DND-41 (cell line): ENCODE measurements around the gene STARD3.

Experiments used
- ATAC-seq: fragments of 200-7000 bp; cut with Tn5 transposase; 3 replicates; pipeline ENCODE4 v1.9.1; 2021; ENCODE audit warnings: low read depth; ENCODE audit not compliant: insufficient read depth
- DNase-seq: peaks from one replicate; pipeline ENCODE4 v3.0.0-alpha.2; 2020
- H2AFZ ChIP-seq: 2 replicates; pipeline ENCODE4 v1.6.0; 2012; ENCODE audit warnings: low read depth, low read length
- H3K27ac ChIP-seq: 2 replicates; pipeline ENCODE4 v1.5.1; 2012; ENCODE audit warnings: low read length, inconsistent platforms
- H3K27me3 ChIP-seq: fragments of 200-600 bp; sonication (generic); 2 replicates; pipeline ENCODE4 v1.6.0; 2012; ENCODE audit warnings: low read length, mild to moderate bottlenecking, inconsistent platforms; ENCODE audit not compliant: insufficient read depth, poor library complexity
- H3K36me3 ChIP-seq: 2 replicates; pipeline ENCODE4 v1.5.1; 2012; ENCODE audit warnings: low read length, inconsistent platforms; ENCODE audit not compliant: insufficient read depth
- H3K4me1 ChIP-seq: 2 replicates; pipeline ENCODE4 v1.5.1; 2012; ENCODE audit warnings: mild to moderate bottlenecking, low read length; ENCODE audit not compliant: insufficient read depth
- H3K4me2 ChIP-seq: 2 replicates; pipeline ENCODE4 v1.6.0; 2012; ENCODE audit warnings: mild to moderate bottlenecking, moderate library complexity, low read length, inconsistent platforms; ENCODE audit not compliant: insufficient read depth
- H3K4me3 ChIP-seq, 2 experiments: fragments of 200-600 bp in 1 of 2; shearing (Covaris generic) in 1 of 2; 2 replicates each; pipeline ENCODE4 v1.5.1; 2012 to 2016; ENCODE audit warnings: inconsistent platforms in 2 of 2, low read length in 2 of 2, mild to moderate bottlenecking in 2 of 2, low read depth in 1 of 2, moderate library complexity in 1 of 2
- H3K79me2 ChIP-seq: 2 replicates; pipeline ENCODE4 v1.6.0; 2012; ENCODE audit warnings: low read length, inconsistent platforms; ENCODE audit not compliant: insufficient read depth
- H3K9ac ChIP-seq: 2 replicates; pipeline ENCODE4 v1.6.0; 2012; ENCODE audit warnings: low read depth, mild to moderate bottlenecking, inconsistent platforms, low read length, moderate library complexity
- H3K9me3 ChIP-seq: 2 replicates; pipeline ENCODE4 v1.5.1; 2012; ENCODE audit warnings: low read length, moderate library complexity, mild to moderate bottlenecking, inconsistent platforms; ENCODE audit not compliant: insufficient read depth, severe bottlenecking
- H4K20me1 ChIP-seq: 2 replicates; pipeline ENCODE4 v1.6.0; 2012; ENCODE audit warnings: low read length; ENCODE audit not compliant: insufficient read depth
- EZH2 ChIP-seq: IDR thresholded peaks from 3 replicates; pipeline ENCODE4 v1.6.1; 2012; ENCODE audit warnings: borderline replicate concordance, low read depth, mild to moderate bottlenecking, moderate library complexity, low read length, inconsistent platforms; ENCODE audit not compliant: severe bottlenecking
- TF ChIP-seq, protein P1 (sequence below): IDR thresholded peaks from 2 replicates; pipeline ENCODE4 v1.5.1; 2012; ENCODE audit warnings: borderline replicate concordance, low read length, moderate library complexity, mild to moderate bottlenecking; ENCODE audit not compliant: poor library complexity, severe bottlenecking; ENCODE audit errors: extremely low read depth

STARD3 gene

GRCh38 chr17:39624313-39624712 is 12.6 kb upstream of the STARD3 start:
- TF ChIP-seq, protein P1, sequence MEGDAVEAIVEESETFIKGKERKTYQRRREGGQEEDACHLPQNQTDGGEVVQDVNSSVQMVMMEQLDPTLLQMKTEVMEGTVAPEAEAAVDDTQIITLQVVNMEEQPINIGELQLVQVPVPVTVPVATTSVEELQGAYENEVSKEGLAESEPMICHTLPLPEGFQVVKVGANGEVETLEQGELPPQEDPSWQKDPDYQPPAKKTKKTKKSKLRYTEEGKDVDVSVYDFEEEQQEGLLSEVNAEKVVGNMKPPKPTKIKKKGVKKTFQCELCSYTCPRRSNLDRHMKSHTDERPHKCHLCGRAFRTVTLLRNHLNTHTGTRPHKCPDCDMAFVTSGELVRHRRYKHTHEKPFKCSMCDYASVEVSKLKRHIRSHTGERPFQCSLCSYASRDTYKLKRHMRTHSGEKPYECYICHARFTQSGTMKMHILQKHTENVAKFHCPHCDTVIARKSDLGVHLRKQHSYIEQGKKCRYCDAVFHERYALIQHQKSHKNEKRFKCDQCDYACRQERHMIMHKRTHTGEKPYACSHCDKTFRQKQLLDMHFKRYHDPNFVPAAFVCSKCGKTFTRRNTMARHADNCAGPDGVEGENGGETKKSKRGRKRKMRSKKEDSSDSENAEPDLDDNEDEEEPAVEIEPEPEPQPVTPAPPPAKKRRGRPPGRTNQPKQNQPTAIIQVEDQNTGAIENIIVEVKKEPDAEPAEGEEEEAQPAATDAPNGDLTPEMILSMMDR: no peak
- no peak for TF ChIP-seq EZH2
- DNase-seq: no peak
- peaks cover 19% of the 10 kb centered on the region for H3K27me3 ChIP-seq

GRCh38 chr17:39625198-39625785 is 11.7 kb upstream of the STARD3 start:
- Histone ChIP-seq H3K9ac (no peak overlapping the region), H3K36me3 (no peaks in the 10 kb centered on the region), H3K4me3 (no peak overlapping the region), H4K20me1 (peaks cover 9% of the 10 kb centered on the region), H3K4me1 (peaks cover 15% of the 10 kb centered on the region), H3K27ac (no peak overlapping the region), H3K27me3 (peaks cover 17% of the 10 kb centered on the region), H3K79me2 (no peaks in the 10 kb centered on the region), H3K4me2 (no peak overlapping the region), H3K9me3 (no peaks in the 10 kb centered on the region), H2AFZ (no peak overlapping the region)
- ATAC-seq: no peak
- no peak for DNase-seq
- no peak for TF ChIP-seq EZH2
- TF ChIP-seq, protein P1: no peak

More at GRCh38 chr17:39624313-39624712, 12.6 kb upstream of the STARD3 start:
- Histone ChIP-seq H3K27ac (no peak overlapping the region), H3K9ac (no peak overlapping the region), H2AFZ (no peak overlapping the region), H3K4me1 (peaks cover 15% of the 10 kb centered on the region), H3K4me3 (no peak overlapping the region), H3K9me3 (no peaks in the 10 kb centered on the region), H3K79me2 (no peaks in the 10 kb centered on the region), H3K36me3 (no peaks in the 10 kb centered on the region), H4K20me1 (peaks cover 9% of the 10 kb centered on the region), H3K4me2 (no peak overlapping the region)
- no peak for ATAC-seq

- H4K20me1 ChIP-seq: peaks cover 2% of the 10 kb centered on the region
- H3K9me3 ChIP-seq: no peaks in the 10 kb centered on the region
- no peak within 1 kb of the TSS for H2AFZ ChIP-seq
- no peaks in the 10 kb centered on the region for H3K36me3 ChIP-seq
- no peak for DNase-seq
- no peak within 1 kb of the TSS for H3K4me2 ChIP-seq
- peaks cover 9% of the 10 kb centered on the region for H3K27me3 ChIP-seq
- no peak within 1 kb of the TSS for H3K4me3 ChIP-seq
- no peak within 1 kb of the TSS for H3K27ac ChIP-seq
- no peak within 1 kb of the TSS for H3K9ac ChIP-seq
- no peak for TF ChIP-seq EZH2
- TF ChIP-seq, protein P1: no peak
- no peak for ATAC-seq
- peaks cover 15% of the 10 kb centered on the region for H3K4me1 ChIP-seq
- H3K79me2 ChIP-seq: no peaks in the 10 kb centered on the region
Measured at GRCh38 chr17:39626171-39627046, 10.5 kb upstream of the STARD3 start, which contains the start of gene PPP1R1B. PPP1R1B (plus strand) TSS chr17:39626952; CDS start chr17:39627393, 441 bp downstream.
